PC-9 (cell line): ENCODE data around the gene CCL4. TPM values are rescaled to one million over a fixed set of nuclear protein-coding genes. Genes with fewer than 3 reads are reported as not detected.

ENCODE experiments used
- BruUV-seq: library from RNA; stranded (reverse); fragments of 400-500 nt; replicated peaks from 2 replicates; lab custom pipeline; 2021; lab: Mats Ljungman, UMichigan
- CTCF ChIA-PET: fragments of 300-600 bp; sonication (Branson Sonifier 250); formaldehyde crosslinking; loops from one replicate; lab custom pipeline; 2022; ENCODE audit warnings: antibody characterized with exemption; lab: Charles Lee
- POLR2A ChIA-PET: fragments of 300-600 bp; sonication (Branson Sonifier 250); formaldehyde crosslinking; loops from one replicate; lab custom pipeline; 2022; ENCODE audit warnings: antibody characterized with exemption; ENCODE audit not compliant: unreplicated experiment; lab: Charles Lee
- DNase-seq, 2 experiments: peaks; one replicate each; pipeline versions ENCODE4 v3.0.0 to v3.0.0-alpha.2; 2015 to 2022; ENCODE audit warnings: mixed read lengths in 1 of 2
- H2AFZ ChIP-seq: fragments of 200-600 bp; sonication (generic); 2 replicates; pipeline ENCODE4 v1.8.1; 2017; ENCODE audit warnings: antibody characterized with exemption
- H3F3A ChIP-seq: fragments of 200-600 bp; sonication (generic); 2 replicates; pipeline ENCODE4 v1.8.1; 2017; ENCODE audit warnings: antibody characterized with exemption, mild to moderate bottlenecking, low read depth; ENCODE audit not compliant: insufficient read depth
- H3K27ac ChIP-seq: fragments of 200-600 bp; sonication (generic); 2 replicates; pipeline ENCODE4 v1.6.1; 2016; ENCODE audit warnings: mixed run types
- H3K27me3 ChIP-seq: fragments of 200-600 bp; sonication (generic); 2 replicates; pipeline ENCODE4 v1.6.1; 2016; ENCODE audit warnings: low read depth, mixed run types; ENCODE audit not compliant: insufficient read depth
- H3K36me3 ChIP-seq: fragments of 200-600 bp; sonication (generic); 2 replicates; pipeline ENCODE4 v1.6.1; 2016; ENCODE audit warnings: low read depth, mixed run types
- H3K4me1 ChIP-seq: fragments of 200-600 bp; sonication (generic); replicated peaks from 2 replicates; pipeline ENCODE4 v1.6.1; 2016; ENCODE audit warnings: mixed run types; ENCODE audit not compliant: insufficient read depth
- H3K4me2 ChIP-seq: fragments of 200-600 bp; sonication (generic); 2 replicates; pipeline ENCODE4 v1.6.1; 2017; ENCODE audit warnings: mixed run types
- H3K4me3 ChIP-seq: fragments of 200-600 bp; sonication (generic); 2 replicates; pipeline ENCODE4 v1.6.1; 2016; ENCODE audit warnings: mixed run types
- H3K79me2 ChIP-seq: fragments of 200-600 bp; sonication (generic); 2 replicates; pipeline ENCODE4 v1.6.1; 2017; ENCODE audit warnings: low read depth, mixed run types
- H3K9me2 ChIP-seq: fragments of 200-600 bp; sonication (generic); 2 replicates; pipeline ENCODE4 v1.8.1; 2017; ENCODE audit warnings: mild to moderate bottlenecking; ENCODE audit not compliant: insufficient read depth
- H3K9me3 ChIP-seq: fragments of 200-600 bp; sonication (generic); 2 replicates; pipeline ENCODE4 v1.8.1; 2016; ENCODE audit warnings: low read depth; ENCODE audit not compliant: insufficient read depth
- H4K20me1 ChIP-seq: fragments of 200-600 bp; sonication (generic); 2 replicates; pipeline ENCODE4 v1.8.1; 2017; ENCODE audit not compliant: insufficient read depth
- EZH2 ChIP-seq: fragments of 200-600 bp; sonication (generic); IDR thresholded peaks from 2 replicates; pipeline ENCODE4 v1.8.0; 2017; ENCODE audit warnings: antibody characterized with exemption, low read depth
- intact Hi-C: fragments of 100-400 bp; cut with micrococcal nuclease; formaldehyde crosslinking; loops from one replicate; pipeline ENCODE4 v1.10.0; 2022; ENCODE audit not compliant: unreplicated experiment
- total RNA-seq: library from RNA; stranded (reverse); gene quantifications from 2 replicates; pipeline ENCODE4 v1.2.3, GENCODE V29; 2021
- TF ChIP-seq, protein P1 (sequence below): fragments of 200-600 bp; sonication (generic); conservative IDR thresholded peaks from 2 replicates; pipeline ENCODE4 v1.6.1; 2017; ENCODE audit warnings: mixed run types, antibody characterized with exemption, mild to moderate bottlenecking, moderate library complexity

The CCL4 gene
- total RNA-seq, 1 experiment from 2014 or later, result not detected

GRCh38 chr17:36136036-36136435 is 32.4 kb downstream of the CCL4 start:
- no peak overlapping the region for H2AFZ ChIP-seq
- H4K20me1 ChIP-seq, result no peaks in the 10 kb centered on the region
- no peaks in the 10 kb centered on the region for H3F3A ChIP-seq
- H3K9me2 ChIP-seq, result no peaks in the 10 kb centered on the region
- ChIA-PET POLR2A (no interaction called here), CTCF (no interaction called here)
- intact Hi-C loops, result no loop called here
- H3K36me3 ChIP-seq, result no peaks in the 10 kb centered on the region
- TF ChIP-seq, protein P1, sequence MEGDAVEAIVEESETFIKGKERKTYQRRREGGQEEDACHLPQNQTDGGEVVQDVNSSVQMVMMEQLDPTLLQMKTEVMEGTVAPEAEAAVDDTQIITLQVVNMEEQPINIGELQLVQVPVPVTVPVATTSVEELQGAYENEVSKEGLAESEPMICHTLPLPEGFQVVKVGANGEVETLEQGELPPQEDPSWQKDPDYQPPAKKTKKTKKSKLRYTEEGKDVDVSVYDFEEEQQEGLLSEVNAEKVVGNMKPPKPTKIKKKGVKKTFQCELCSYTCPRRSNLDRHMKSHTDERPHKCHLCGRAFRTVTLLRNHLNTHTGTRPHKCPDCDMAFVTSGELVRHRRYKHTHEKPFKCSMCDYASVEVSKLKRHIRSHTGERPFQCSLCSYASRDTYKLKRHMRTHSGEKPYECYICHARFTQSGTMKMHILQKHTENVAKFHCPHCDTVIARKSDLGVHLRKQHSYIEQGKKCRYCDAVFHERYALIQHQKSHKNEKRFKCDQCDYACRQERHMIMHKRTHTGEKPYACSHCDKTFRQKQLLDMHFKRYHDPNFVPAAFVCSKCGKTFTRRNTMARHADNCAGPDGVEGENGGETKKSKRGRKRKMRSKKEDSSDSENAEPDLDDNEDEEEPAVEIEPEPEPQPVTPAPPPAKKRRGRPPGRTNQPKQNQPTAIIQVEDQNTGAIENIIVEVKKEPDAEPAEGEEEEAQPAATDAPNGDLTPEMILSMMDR, result no peak
- no peak for TF ChIP-seq EZH2
- H3K9me3 ChIP-seq, result no peaks in the 10 kb centered on the region
- no peak overlapping the region for H3K27ac ChIP-seq
- H3K4me3 ChIP-seq, result no peak overlapping the region
- BruUV-seq, result no TSS peak
- DNase-seq, result no peak
- no peaks in the 10 kb centered on the region for H3K4me1 ChIP-seq
- H3K4me2 ChIP-seq, result no peak overlapping the region
- no peaks in the 10 kb centered on the region for H3K79me2 ChIP-seq
- peaks cover 43% of the 10 kb centered on the region for H3K27me3 ChIP-seq

DNA sequence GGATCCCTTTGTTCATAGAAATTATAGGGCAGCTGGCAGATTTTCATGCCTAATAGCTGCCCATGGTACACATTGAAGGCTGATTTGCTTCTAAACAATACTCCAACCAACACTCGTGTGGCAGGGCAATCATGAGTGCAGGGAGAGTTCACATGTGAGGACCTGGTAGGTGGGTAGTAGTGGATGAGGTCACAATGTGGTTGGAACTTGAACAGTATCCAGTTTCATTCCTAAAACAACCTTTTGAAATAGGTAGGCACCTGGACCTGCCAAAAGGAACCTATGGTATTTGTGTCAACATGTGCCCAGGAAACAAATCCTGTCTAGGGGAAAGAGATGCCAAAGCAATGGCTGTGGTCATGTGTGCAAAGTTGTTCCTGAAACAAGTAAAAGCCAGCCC is 32.8 kb downstream of the CCL4 start:
- ChIA-PET POLR2A (no interaction called here), CTCF (no interaction called here)
- Histone ChIP-seq H3K4me3 (no peak overlapping the region), H3K27ac (no peak overlapping the region), H3K79me2 (no peaks in the 10 kb centered on the region), H3K9me2 (no peaks in the 10 kb centered on the region), H2AFZ (no peak overlapping the region), H3K9me3 (no peaks in the 10 kb centered on the region), H3K27me3 (peaks cover 45% of the 10 kb centered on the region), H3K4me1 (no peaks in the 10 kb centered on the region), H3K4me2 (no peak overlapping the region), H3K36me3 (no peaks in the 10 kb centered on the region), H3F3A (no peaks in the 10 kb centered on the region), H4K20me1 (no peaks in the 10 kb centered on the region)
- intact Hi-C loops, result no loop called here
- DNase-seq, result no peak
- no TSS peak for BruUV-seq
- TF ChIP-seq, protein P1, result no peak
- no peak for TF ChIP-seq EZH2

DNA sequence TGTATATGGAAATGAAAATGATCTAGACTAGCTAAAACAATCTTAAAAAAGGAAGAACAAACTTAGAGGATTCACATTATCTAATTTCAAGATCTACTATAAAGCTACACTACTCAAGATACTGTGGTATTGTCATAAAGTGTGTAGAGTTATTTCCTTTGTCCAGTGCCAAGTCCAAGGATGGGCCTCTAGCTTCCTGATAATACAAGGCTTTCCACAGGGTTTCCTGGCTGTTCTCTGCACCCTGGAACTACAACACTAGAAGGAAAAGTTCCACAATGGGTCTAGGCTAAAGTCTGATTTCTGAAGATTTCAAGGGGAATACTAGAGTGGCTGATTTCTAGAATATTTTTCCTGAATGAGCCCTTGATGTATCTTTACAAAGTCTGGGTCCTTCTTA is 38.6 kb downstream of the CCL4 start:
- Histone ChIP-seq H3K4me1 (no peaks in the 10 kb centered on the region), H3K9me3 (no peaks in the 10 kb centered on the region), H3F3A (no peaks in the 10 kb centered on the region), H3K36me3 (no peaks in the 10 kb centered on the region), H3K4me2 (no peak overlapping the region), H2AFZ (no peak overlapping the region), H3K4me3 (no peak overlapping the region), H3K27me3 (peaks cover 58% of the 10 kb centered on the region), H3K9me2 (no peaks in the 10 kb centered on the region), H3K27ac (no peak overlapping the region), H3K79me2 (no peaks in the 10 kb centered on the region), H4K20me1 (no peaks in the 10 kb centered on the region)
- TF ChIP-seq, protein P1, result no peak
- TF ChIP-seq EZH2, result no peak
- POLR2A ChIA-PET, result no interaction called here
- BruUV-seq, result no TSS peak
- CTCF ChIA-PET, result no interaction called here
- intact Hi-C loops, result no loop called here
- DNase-seq, result no peak
